Dedifferentiated amniotic fluid mesenchymal stem cell (primary cell): Measurements from ENCODE around the gene PLK3.
"Not testable (repeated sequence)": the region's sequence is repeated elsewhere in the genome, so short reads cannot be mapped to it uniquely, and the experiment has no call there.

Experiments
- DNase-seq: peaks from one replicate; pipeline ENCODE4 v3.0.0-alpha.2; 2016; ENCODE audit errors: extremely low spot score

The PLK3 gene

GRCh38 chr1:44799770-44800584 lies at the start of gene PLK3:
Gene PLK3 (plus strand): TSS chr1:44800377. CDS start chr1:44800464, 87 bp downstream.
- peak; percentile 97 for DNase-seq

- no peak for DNase-seq
These were observed 42.8 kb upstream of the PLK3 start for GRCh38 chr1:44757420-44757819.

GRCh38 chr1:44759077-44759476 lies 41.1 kb upstream of the PLK3 start:
- DNase-seq: no peak

- DNase-seq: no peak
These were observed 39.3 kb upstream of the PLK3 start for GRCh38 chr1:44760876-44761275.

GRCh38 chr1:44766421-44766820 lies 33.8 kb upstream of the PLK3 start:
- not testable (repeated sequence) for DNase-seq

GRCh38 chr1:44775078-44775929 lies 24.9 kb upstream of the PLK3 start, which contains the start of gene RPS8:
Gene RPS8 (plus strand): TSS chr1:44775540. CDS start chr1:44775597, 57 bp downstream.
- DNase-seq: peak; percentile 93

- no peak for DNase-seq
These were observed 24.0 kb upstream of the PLK3 start for GRCh38 chr1:44775930-44776729.

GRCh38 chr1:44776730-44777068 lies 23.5 kb upstream of the PLK3 start:
- DNase-seq: no peak

GRCh38 chr1:44777547-44777946 lies 22.6 kb upstream of the PLK3 start:
- no peak for DNase-seq

GRCh38 chr1:44777969-44778635 lies 22.1 kb upstream of the PLK3 start:
- DNase-seq: no peak

- no peak for DNase-seq
These were observed 21.2 kb upstream of the PLK3 start for GRCh38 chr1:44778705-44779576.

- no peak for DNase-seq
These were observed 19.5 kb upstream of the PLK3 start for GRCh38 chr1:44780583-44781121.

GRCh38 chr1:44783697-44784093 lies 16.5 kb upstream of the PLK3 start:
- no peak for DNase-seq

GRCh38 chr1:44784094-44785028 lies 15.8 kb upstream of the PLK3 start:
- DNase-seq: no peak

GRCh38 chr1:44785029-44785380 lies 15.2 kb upstream of the PLK3 start:
- DNase-seq: no peak

- no peak for DNase-seq
These were observed 14.6 kb upstream of the PLK3 start for GRCh38 chr1:44785501-44786137.

GRCh38 chr1:44786138-44786840 lies 13.9 kb upstream of the PLK3 start:
- DNase-seq: no peak

GRCh38 chr1:44786841-44787426 lies 13.2 kb upstream of the PLK3 start:
- no peak for DNase-seq
